OCI-LY3 (cell line): Measurements from ENCODE around the gene HYAL4.
"Not testable (repeated sequence)": the region's sequence is repeated elsewhere in the genome, so short reads cannot be mapped to it uniquely, and the experiment has no call there.

Source experiments
- H2AFZ ChIP-seq: fragments of 200-600, 300-600 bp; shearing (Covaris generic); 2 replicates; pipeline ENCODE4 v1.6.0; 2014; ENCODE audit warnings: antibody characterized with exemption, low read depth, low read length
- H3K27ac ChIP-seq: fragments of 200-600, 300-600 bp; sonication (generic); 2 replicates; pipeline ENCODE4 v1.5.1; 2014; ENCODE audit warnings: mild to moderate bottlenecking, low read length, moderate library complexity, mixed read lengths
- H3K27me3 ChIP-seq: fragments of 200-600, 300-600 bp; sonication (generic); 2 replicates; pipeline ENCODE4 v1.6.1; 2014; ENCODE audit warnings: low read depth, low read length, mixed read lengths
- H3K36me3 ChIP-seq: fragments of 200-600, 300-600 bp; sonication (generic); replicated peaks from 2 replicates; pipeline ENCODE3; 2014; ENCODE audit warnings: low read depth, low read length, mixed read lengths
- H3K4me1 ChIP-seq: fragments of 300-600, 200-600 bp; sonication (generic); 2 replicates; pipeline ENCODE4 v1.6.1; 2014; ENCODE audit warnings: low read length, mixed read lengths
- H3K4me2 ChIP-seq: fragments of 200-600, 300-600 bp; sonication (generic); 2 replicates; pipeline ENCODE4 v1.6.1; 2014; ENCODE audit warnings: low read length, mixed read lengths
- H3K4me3 ChIP-seq: fragments of 300-600, 200-600 bp; sonication (generic); 2 replicates; pipeline ENCODE4 v1.5.1; 2014; ENCODE audit warnings: antibody characterized with exemption, mild to moderate bottlenecking, low read length, moderate library complexity
- H3K79me2 ChIP-seq: fragments of 300-600, 200-600 bp; shearing (Covaris generic); 2 replicates; pipeline ENCODE4 v1.6.1; 2014; ENCODE audit warnings: mild to moderate bottlenecking, low read length, mixed read lengths
- H3K9ac ChIP-seq: fragments of 300-600, 200-600 bp; shearing (Covaris generic); 2 replicates; pipeline ENCODE4 v1.6.0; 2014; ENCODE audit warnings: mild to moderate bottlenecking, low read length, moderate library complexity
- H3K9me3 ChIP-seq: fragments of 200-600, 300-600 bp; shearing (Covaris generic); 2 replicates; pipeline ENCODE4 v1.6.1; 2014; ENCODE audit warnings: low read length, mixed read lengths; ENCODE audit not compliant: insufficient read depth
- H4K20me1 ChIP-seq: fragments of 200-600, 300-600 bp; sonication (generic); 2 replicates; pipeline ENCODE4 v1.6.1; 2016; ENCODE audit warnings: low read length, mixed read lengths; ENCODE audit not compliant: insufficient read depth
- EZH2phosphoT487 ChIP-seq: fragments of 200-600 bp; shearing (Covaris generic); IDR thresholded peaks from 2 replicates; pipeline ENCODE4 v1.6.1; 2018; ENCODE audit warnings: antibody characterized with exemption, mixed run types, low read depth
- TF ChIP-seq, protein P1 (sequence below): fragments of 200-600, 300-600 bp; sonication (generic); IDR thresholded peaks from 2 replicates; pipeline ENCODE4 v1.5.1; 2014; ENCODE audit warnings: antibody characterized with exemption, low read length, low read depth

HYAL4 gene

DNA sequence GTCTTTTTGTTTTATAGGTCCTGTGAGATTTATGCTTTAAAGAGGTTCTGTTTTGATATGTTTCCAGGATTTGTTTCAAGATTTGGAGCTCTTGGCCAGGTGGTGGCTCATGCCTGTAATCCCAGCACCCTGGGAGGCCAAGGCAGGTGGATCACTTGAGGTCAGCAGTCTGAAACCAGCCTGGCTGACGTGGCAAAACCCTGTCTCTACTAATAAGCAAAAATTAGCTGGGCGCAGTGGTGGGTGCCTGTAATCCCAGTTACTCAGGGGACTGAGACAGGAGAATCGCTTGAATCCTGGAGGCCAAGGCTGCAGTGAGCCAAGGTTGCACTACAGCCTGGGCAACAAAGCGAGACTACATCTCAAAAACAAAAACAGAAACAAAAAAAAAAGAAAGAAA lies 8.3 kb upstream of the HYAL4 start:
- H3K79me2 ChIP-seq, result no peaks in the 10 kb centered on the region
- no peak overlapping the region for H3K9ac ChIP-seq
- TF ChIP-seq, protein P1, sequence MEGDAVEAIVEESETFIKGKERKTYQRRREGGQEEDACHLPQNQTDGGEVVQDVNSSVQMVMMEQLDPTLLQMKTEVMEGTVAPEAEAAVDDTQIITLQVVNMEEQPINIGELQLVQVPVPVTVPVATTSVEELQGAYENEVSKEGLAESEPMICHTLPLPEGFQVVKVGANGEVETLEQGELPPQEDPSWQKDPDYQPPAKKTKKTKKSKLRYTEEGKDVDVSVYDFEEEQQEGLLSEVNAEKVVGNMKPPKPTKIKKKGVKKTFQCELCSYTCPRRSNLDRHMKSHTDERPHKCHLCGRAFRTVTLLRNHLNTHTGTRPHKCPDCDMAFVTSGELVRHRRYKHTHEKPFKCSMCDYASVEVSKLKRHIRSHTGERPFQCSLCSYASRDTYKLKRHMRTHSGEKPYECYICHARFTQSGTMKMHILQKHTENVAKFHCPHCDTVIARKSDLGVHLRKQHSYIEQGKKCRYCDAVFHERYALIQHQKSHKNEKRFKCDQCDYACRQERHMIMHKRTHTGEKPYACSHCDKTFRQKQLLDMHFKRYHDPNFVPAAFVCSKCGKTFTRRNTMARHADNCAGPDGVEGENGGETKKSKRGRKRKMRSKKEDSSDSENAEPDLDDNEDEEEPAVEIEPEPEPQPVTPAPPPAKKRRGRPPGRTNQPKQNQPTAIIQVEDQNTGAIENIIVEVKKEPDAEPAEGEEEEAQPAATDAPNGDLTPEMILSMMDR, result no peak
- TF ChIP-seq EZH2phosphoT487, result no peak
- no peaks in the 10 kb centered on the region for H3K27me3 ChIP-seq
- no peak overlapping the region for H3K4me2 ChIP-seq
- no peaks in the 10 kb centered on the region for H3K9me3 ChIP-seq
- no peak overlapping the region for H3K4me3 ChIP-seq
- H2AFZ ChIP-seq, result no peak overlapping the region
- no peaks in the 10 kb centered on the region for H4K20me1 ChIP-seq
- no peak overlapping the region for H3K27ac ChIP-seq
- H3K36me3 ChIP-seq, result no peaks in the 10 kb centered on the region
- H3K4me1 ChIP-seq, result no peaks in the 10 kb centered on the region

DNA sequence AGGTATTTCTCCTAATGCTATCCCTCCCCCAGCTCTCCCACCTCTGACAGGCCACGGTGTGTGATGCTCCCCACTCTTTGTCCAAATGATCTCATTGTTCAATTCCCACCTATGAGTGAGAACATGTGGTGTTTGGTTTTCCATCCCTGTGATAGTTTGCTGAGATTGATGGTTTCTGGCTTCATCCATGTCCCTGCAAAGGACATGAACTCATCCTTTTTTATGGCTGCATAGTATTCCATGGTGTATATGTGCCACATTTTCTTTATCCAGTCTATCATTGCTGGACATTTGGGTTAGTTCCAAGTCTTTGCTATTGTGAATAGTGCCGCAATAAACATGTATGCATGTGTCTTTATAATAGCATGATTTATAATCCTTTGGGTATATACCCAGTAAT lies 5.9 kb upstream of the HYAL4 start:
- not testable (repeated sequence) for H3K27me3 ChIP-seq, H3K4me2 ChIP-seq, H3K36me3 ChIP-seq, H2AFZ ChIP-seq, H3K9me3 ChIP-seq, H3K4me1 ChIP-seq, H3K4me3 ChIP-seq, H3K79me2 ChIP-seq, H3K27ac ChIP-seq, H3K9ac ChIP-seq, H4K20me1 ChIP-seq

DNA sequence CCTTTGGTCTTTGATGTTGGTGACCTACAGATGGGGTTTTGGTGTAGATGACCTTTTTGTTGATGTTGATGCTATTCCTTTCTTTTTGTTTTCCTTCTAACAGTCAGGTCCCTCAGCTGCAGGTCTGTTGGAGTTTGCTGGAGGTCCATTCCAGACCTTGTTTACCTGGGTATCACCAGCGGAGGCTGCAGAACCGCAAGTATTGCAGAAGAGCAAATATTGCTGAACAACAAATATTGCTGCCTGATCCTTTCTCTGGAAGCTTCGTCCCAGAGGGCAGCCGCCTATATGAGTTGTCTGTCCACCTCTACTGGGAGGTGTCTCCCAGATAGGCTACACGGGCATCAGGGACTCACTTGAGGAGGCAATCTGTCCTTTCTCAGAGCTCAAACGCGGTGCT lies 827 bp upstream of the HYAL4 start:
- not testable (repeated sequence) for H3K27me3 ChIP-seq, H3K4me2 ChIP-seq, H3K9ac ChIP-seq, H3K27ac ChIP-seq, H2AFZ ChIP-seq, H3K36me3 ChIP-seq, H3K4me1 ChIP-seq, H3K9me3 ChIP-seq, H3K4me3 ChIP-seq, H4K20me1 ChIP-seq, H3K79me2 ChIP-seq

DNA sequence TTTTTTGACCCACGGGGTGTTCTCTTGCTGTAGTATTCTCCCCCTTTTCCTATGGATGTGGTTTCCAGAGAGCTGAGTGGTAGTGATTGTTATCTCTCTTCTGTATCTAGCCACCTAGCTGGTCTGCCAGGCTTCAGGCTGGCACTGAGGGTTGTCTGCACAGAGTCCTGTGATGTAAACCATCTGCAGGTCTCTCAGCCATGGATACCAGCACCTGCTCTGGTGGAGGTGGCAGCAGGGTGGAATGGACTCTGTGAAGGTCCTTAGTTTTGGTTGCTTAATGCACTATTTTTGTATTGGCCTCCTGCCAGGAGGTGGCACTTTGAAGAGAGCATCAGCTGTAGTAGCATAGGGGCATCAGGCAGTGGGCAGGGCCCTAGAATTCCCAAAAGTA lies 851 bp downstream of the HYAL4 start:
- Histone ChIP-seq H3K4me3 (no peak overlapping the region), H4K20me1 (no peaks in the 10 kb centered on the region), H3K9ac (no peak overlapping the region), H3K27ac (no peak overlapping the region), H3K36me3 (no peaks in the 10 kb centered on the region), H2AFZ (no peak overlapping the region), H3K27me3 (no peaks in the 10 kb centered on the region), H3K79me2 (no peaks in the 10 kb centered on the region), H3K9me3 (no peaks in the 10 kb centered on the region), H3K4me2 (no peak overlapping the region), H3K4me1 (no peaks in the 10 kb centered on the region)
- TF ChIP-seq, protein P1, result no peak
- no peak for TF ChIP-seq EZH2phosphoT487

DNA sequence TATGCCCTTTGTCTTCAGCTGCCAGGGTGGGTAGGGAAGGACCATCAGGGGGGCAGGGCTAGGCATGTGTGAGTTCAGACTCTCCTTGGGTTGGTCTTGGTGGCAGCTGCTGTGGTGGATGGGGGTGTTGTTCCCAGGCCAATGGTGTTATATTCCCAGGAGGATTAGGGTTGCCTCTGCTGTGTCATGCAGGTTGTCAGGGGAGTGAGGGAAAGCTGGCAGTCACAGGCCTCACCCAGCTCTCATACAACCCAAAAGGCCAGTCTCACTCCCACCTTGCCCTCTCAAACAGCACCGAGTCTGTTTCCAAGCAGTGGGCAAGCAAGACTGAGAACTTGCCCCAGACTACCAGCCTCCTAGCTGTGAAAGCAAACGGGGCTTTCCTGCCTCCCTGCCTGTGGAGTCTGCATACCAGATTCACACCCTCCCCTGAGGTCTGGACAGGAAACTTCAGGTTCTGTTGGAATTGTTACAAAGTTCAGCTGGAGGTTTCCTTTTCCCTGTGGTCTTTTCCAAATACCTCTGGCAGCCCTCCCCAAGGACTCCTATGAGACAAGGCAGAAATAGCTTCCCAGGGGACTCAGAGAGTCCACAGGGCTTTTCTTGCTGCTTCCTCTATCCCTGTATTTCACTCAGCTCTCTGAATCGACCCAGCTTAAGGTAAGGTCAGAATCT lies 1.4 kb downstream of the HYAL4 start:
- H3K36me3 ChIP-seq, result no peaks in the 10 kb centered on the region
- no peak overlapping the region for H2AFZ ChIP-seq
- no peak overlapping the region for H3K9ac ChIP-seq
- no peaks in the 10 kb centered on the region for H3K27me3 ChIP-seq
- H3K79me2 ChIP-seq, result no peaks in the 10 kb centered on the region
- H4K20me1 ChIP-seq, result no peaks in the 10 kb centered on the region
- no peak overlapping the region for H3K4me3 ChIP-seq
- H3K27ac ChIP-seq, result no peak overlapping the region
- H3K9me3 ChIP-seq, result no peaks in the 10 kb centered on the region
- no peaks in the 10 kb centered on the region for H3K4me1 ChIP-seq
- H3K4me2 ChIP-seq, result no peak overlapping the region
- TF ChIP-seq, protein P1, result no peak
- TF ChIP-seq EZH2phosphoT487, result no peak
